Suprapubic skin (tissue), 4 donors: Measurements from ENCODE around the gene SLAMF1. TPM values are rescaled to one million over a fixed set of nuclear protein-coding genes. Genes with fewer than 3 reads are reported as not detected.

Experiments used
- DNase-seq, 2 donors: peaks; one replicate each; pipeline ENCODE4 v3.0.0-alpha.2; 2019; ENCODE audit warnings: low spot score in 2 of 2
- H3K27ac ChIP-seq: fragments of 200-600 bp; sonication (generic); one replicate; pipeline ENCODE4 v1.5.1; 2019
- H3K27me3 ChIP-seq: fragments of 200-600 bp; sonication (generic); one replicate; pipeline ENCODE4 v1.5.1; 2019
- H3K36me3 ChIP-seq: fragments of 200-600 bp; sonication (generic); one replicate; pipeline ENCODE4 v1.5.1; 2019
- H3K4me1 ChIP-seq: fragments of 200-600 bp; sonication (generic); one replicate; pipeline ENCODE4 v1.5.1; 2019
- H3K4me3 ChIP-seq: fragments of 200-600 bp; sonication (generic); one replicate; pipeline ENCODE4 v1.5.1; 2019; ENCODE audit warnings: mild to moderate bottlenecking
- H3K9me3 ChIP-seq: fragments of 200-600 bp; sonication (generic); one replicate; pipeline ENCODE4 v1.5.1; 2019
- EP300 ChIP-seq: sonication (generic); formaldehyde crosslinking; IDR thresholded peaks from one replicate; pipeline ENCODE4 v1.6.1; 2017; ENCODE audit warnings: antibody characterized with exemption
- POLR2A ChIP-seq, 2 donors: fragments of 450-650 bp; IDR thresholded peaks; one replicate each; pipeline ENCODE4 v1.6.1; 2017; ENCODE audit warnings: antibody characterized with exemption in 2 of 2, mild to moderate bottlenecking in 2 of 2, moderate library complexity in 2 of 2
- POLR2AphosphoS5 ChIP-seq, 3 donors: sonication (generic); formaldehyde crosslinking; IDR thresholded peaks; one replicate each; pipeline ENCODE4 v1.6.1; 2017; ENCODE audit warnings: antibody characterized with exemption in 3 of 3
- WGBS: methylation state at CpG from one replicate; pipeline ENCODE4 v1.1.5; 2018; 5-methylcytosine and 5-hydroxymethylcytosine counted together
- total RNA-seq, 4 donors: library from RNA; depleted of rRNA; stranded (reverse); fragments of >200 nt; gene quantifications; one replicate each; pipeline ENCODE4 v1.1.0, GENCODE V29; 2016
- TF ChIP-seq, protein P1 (sequence below), 2 donors: fragments of 200-600 bp in 1 of 2; fragments of 450-650 bp in 1 of 2; sonication (generic) in 1 of 2; IDR thresholded peaks; one replicate each; pipeline ENCODE4 v1.5.1; 2016 to 2019; ENCODE audit warnings: antibody characterized with exemption in 2 of 2, mild to moderate bottlenecking in 1 of 2, moderate library complexity in 1 of 2

Gene SLAMF1
- total RNA-seq, 4 donors from 2014 or later, result not detected

DNA sequence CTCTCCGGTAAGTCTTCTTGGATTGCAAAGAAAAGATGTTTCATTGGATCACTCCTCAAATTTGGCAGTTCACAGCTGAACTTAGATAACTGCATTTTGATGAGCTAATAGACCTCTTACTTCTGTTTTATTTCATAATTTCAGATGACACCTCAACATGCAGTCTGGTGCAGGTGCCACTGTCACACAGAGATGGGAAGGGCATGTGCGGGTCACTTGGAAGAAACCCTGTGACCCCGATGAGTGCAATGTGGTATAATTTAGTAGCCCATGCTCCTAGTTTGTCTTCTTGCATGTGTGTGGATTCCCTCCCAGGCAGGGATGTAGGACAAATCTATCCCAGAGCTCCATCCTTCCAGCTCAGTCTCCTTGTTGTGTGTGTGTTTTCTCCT is 481 bp upstream of the SLAMF1 start:
- Histone ChIP-seq H3K9me3 (no peaks in the 10 kb centered on the region), H3K27me3 (no peaks in the 10 kb centered on the region), H3K36me3 (no peaks in the 10 kb centered on the region), H3K4me3 (peak overlapping the region; percentile 2), H3K4me1 (peaks cover 4% of the 10 kb centered on the region), H3K27ac (no peak overlapping the region)
- TF ChIP-seq POLR2AphosphoS5 (IDR thresholded peaks at IDR 0.05) (no peak), POLR2A (IDR thresholded peaks at IDR 0.05) (no peak), EP300 (no peak)
- TF ChIP-seq, protein P1, sequence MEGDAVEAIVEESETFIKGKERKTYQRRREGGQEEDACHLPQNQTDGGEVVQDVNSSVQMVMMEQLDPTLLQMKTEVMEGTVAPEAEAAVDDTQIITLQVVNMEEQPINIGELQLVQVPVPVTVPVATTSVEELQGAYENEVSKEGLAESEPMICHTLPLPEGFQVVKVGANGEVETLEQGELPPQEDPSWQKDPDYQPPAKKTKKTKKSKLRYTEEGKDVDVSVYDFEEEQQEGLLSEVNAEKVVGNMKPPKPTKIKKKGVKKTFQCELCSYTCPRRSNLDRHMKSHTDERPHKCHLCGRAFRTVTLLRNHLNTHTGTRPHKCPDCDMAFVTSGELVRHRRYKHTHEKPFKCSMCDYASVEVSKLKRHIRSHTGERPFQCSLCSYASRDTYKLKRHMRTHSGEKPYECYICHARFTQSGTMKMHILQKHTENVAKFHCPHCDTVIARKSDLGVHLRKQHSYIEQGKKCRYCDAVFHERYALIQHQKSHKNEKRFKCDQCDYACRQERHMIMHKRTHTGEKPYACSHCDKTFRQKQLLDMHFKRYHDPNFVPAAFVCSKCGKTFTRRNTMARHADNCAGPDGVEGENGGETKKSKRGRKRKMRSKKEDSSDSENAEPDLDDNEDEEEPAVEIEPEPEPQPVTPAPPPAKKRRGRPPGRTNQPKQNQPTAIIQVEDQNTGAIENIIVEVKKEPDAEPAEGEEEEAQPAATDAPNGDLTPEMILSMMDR (IDR thresholded peaks at IDR 0.05), result no peak
- DNase-seq, result no peak
- 61% methylated on average over 3 of the region's 3 CpGs for WGBS

- Histone ChIP-seq H3K27ac (no peak overlapping the region), H3K27me3 (no peaks in the 10 kb centered on the region), H3K9me3 (no peaks in the 10 kb centered on the region), H3K4me3 (peak overlapping the region; percentile 2), H3K4me1 (peaks cover 4% of the 10 kb centered on the region), H3K36me3 (no peaks in the 10 kb centered on the region)
- TF ChIP-seq, protein P1 (IDR thresholded peaks at IDR 0.05), result no peak
- TF ChIP-seq POLR2A (IDR thresholded peaks at IDR 0.05) (no peak), POLR2AphosphoS5 (IDR thresholded peaks at IDR 0.05) (no peak), EP300 (no peak)
- no peak for DNase-seq
- WGBS, result 79% methylated on average over 1 of the region's 1 CpG
Measured at GRCh38 chr1:160646180-160646579, 664 bp downstream of the SLAMF1 start.

DNA sequence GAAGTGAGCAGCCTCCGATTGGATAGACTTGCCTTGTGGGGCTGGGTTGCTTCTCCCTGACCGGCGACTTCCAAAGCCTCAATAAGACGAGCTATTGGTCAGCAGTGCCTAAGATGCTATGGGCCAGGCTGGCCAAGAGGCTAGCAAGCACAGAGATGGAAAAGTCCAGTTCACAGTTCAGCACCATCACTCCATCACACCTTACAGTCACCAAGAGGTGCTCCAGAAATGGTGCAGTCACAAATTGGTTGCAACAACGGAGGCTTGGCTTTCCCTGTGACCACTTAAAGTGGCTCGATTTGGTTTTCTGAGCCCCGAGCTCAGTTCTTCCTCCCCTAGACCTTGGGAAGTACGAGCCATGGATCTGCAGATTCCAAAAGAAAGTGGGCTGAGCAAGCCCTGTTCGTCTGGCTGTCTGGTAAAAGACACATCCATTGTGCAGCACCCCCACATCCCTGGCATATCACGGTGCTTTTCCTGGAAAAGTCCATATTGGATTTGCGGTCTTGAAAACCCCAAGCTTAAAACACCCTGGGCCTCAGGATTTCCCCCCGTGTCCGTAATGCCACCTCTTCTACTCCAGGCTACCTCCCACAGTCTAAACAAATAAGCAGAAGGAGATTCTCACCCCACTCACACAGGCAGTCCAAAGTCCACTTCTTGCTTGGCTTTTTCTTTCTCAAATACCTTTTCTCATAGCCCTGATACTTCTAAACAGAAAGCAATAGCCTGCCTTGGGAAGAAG is 1.3 kb downstream of the SLAMF1 start:
- TF ChIP-seq POLR2AphosphoS5 (IDR thresholded peaks at IDR 0.05) (no peak), EP300 (no peak), POLR2A (IDR thresholded peaks at IDR 0.05) (no peak)
- TF ChIP-seq, protein P1 (IDR thresholded peaks at IDR 0.05), result no peak
- peak overlapping the region; percentile 2 for H3K4me3 ChIP-seq
- no peaks in the 10 kb centered on the region for H3K27me3 ChIP-seq
- 82% methylated on average over 13 of the region's 13 CpGs for WGBS
- H3K9me3 ChIP-seq, result no peaks in the 10 kb centered on the region
- no peak overlapping the region for H3K27ac ChIP-seq
- peaks cover 4% of the 10 kb centered on the region for H3K4me1 ChIP-seq
- no peaks in the 10 kb centered on the region for H3K36me3 ChIP-seq
- no peak for DNase-seq

GRCh38 chr1:160644399-160644798 is 2.4 kb downstream of the SLAMF1 start:
- no peaks in the 10 kb centered on the region for H3K36me3 ChIP-seq
- H3K27ac ChIP-seq, result no peak overlapping the region
- no peaks in the 10 kb centered on the region for H3K27me3 ChIP-seq
- peaks cover 4% of the 10 kb centered on the region for H3K4me1 ChIP-seq
- H3K9me3 ChIP-seq, result no peaks in the 10 kb centered on the region
- TF ChIP-seq POLR2A (IDR thresholded peaks at IDR 0.05) (no peak), POLR2AphosphoS5 (IDR thresholded peaks at IDR 0.05) (no peak), EP300 (no peak)
- TF ChIP-seq, protein P1 (IDR thresholded peaks at IDR 0.05), result no peak
- DNase-seq, result no peak
- no peak overlapping the region for H3K4me3 ChIP-seq

GRCh38 chr1:160643138-160643537 is 3.7 kb downstream of the SLAMF1 start:
- TF ChIP-seq POLR2A (IDR thresholded peaks at IDR 0.05) (no peak), EP300 (no peak), POLR2AphosphoS5 (IDR thresholded peaks at IDR 0.05) (no peak)
- TF ChIP-seq, protein P1 (IDR thresholded peaks at IDR 0.05), result no peak
- WGBS, result 86% methylated on average over 5 of the region's 5 CpGs
- H3K9me3 ChIP-seq, result no peaks in the 10 kb centered on the region
- no peaks in the 10 kb centered on the region for H3K36me3 ChIP-seq
- peaks cover 4% of the 10 kb centered on the region for H3K4me1 ChIP-seq
- DNase-seq, result no peak
- H3K27me3 ChIP-seq, result no peaks in the 10 kb centered on the region
- no peak overlapping the region for H3K4me3 ChIP-seq
- no peak overlapping the region for H3K27ac ChIP-seq
